PC-9 (cell line): ENCODE measurements around the gene FAM163B.

Experiments
- CTCF ChIP-seq: fragments of 200-600 bp; sonication (generic); conservative IDR thresholded peaks from 2 replicates; pipeline ENCODE4 v1.6.1; 2017; ENCODE audit warnings: mixed run types, antibody characterized with exemption, mild to moderate bottlenecking, moderate library complexity
- EZH2 ChIP-seq: fragments of 200-600 bp; sonication (generic); IDR thresholded peaks from 2 replicates; pipeline ENCODE4 v1.8.0; 2017; ENCODE audit warnings: antibody characterized with exemption, low read depth

DNA sequence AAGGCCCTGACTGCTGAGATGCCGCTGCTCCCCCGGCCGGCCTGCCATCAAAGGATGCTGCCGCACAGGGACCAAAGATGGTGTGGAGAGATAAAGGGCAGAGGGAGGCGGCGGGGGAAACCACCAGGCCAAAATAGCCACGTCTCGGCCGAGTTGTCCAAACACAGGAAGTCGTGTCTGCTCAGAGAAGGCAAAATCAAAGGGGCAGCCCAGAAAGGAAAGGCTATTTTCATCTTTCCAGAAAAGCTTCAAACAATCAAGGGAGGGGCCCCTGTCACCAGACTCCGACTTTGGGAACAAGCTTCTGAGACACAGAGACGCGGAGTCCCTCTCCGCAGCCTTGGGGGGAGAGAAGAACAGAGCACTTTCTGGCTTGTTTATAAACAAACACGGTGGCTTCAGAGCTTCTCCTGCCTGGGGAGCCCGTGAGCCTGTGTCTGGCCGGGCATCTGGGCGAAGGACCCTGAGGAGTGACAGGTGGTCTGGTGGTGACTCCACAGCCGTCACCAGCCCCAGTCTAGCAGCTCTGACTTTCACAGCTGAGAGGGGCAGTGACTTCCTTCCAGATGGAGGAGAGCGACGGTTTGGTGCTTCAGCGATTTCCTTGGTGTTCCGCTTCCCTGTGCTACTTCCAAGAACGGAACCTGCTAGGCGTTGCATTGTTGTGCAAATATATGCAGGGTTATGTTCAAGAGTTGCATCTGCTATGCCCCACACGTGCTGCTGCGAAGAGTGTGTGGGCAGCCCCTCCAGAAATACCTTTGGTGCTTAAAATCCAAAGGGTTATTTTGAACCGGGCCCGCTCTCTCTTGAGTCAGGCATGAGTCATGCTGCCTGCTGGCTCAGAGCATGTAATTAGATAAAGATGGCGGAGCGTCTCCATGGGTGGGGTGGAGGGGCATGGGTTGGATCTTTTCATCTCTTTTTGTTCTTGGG is 50.7 kb downstream of the FAM163B start:
- TF ChIP-seq CTCF (no peak), EZH2 (no peak)
